ENCODE measurements around the gene TKTL1.

GRCh38 chrX:154296731-154297130 is 1.1 kb downstream of the TKTL1 start:
- TF ChIP-seq CTCF (IDR thresholded peaks at IDR 0.05): no peak
- no peak for TF ChIP-seq POLR2A (IDR thresholded peaks at IDR 0.05)

Data from body of pancreas (tissue), 4 donors.